Body of pancreas (tissue), 4 donors: ENCODE measurements around the gene CD44.

Experiments used
- CTCF ChIP-seq, 7 experiments: fragments of 450-650 bp in 4 of 7; fragments of 200-600 bp in 3 of 7; sonication (generic) in 3 of 7; IDR thresholded peaks; one replicate each; pipeline ENCODE4 v1.5.1; 2016 to 2019; ENCODE audit warnings: antibody characterized with exemption in 7 of 7
- POLR2A ChIP-seq, 3 donors: fragments of 450-650 bp; IDR thresholded peaks; one replicate each; pipeline ENCODE4 v1.6.1; 2016; ENCODE audit warnings: antibody characterized with exemption in 3 of 3, mild to moderate bottlenecking in 2 of 3

- no peak for TF ChIP-seq POLR2A (IDR thresholded peaks at IDR 0.05)
- TF ChIP-seq CTCF (IDR thresholded peaks at IDR 0.05) = no peak
These were observed 111.2 kb downstream of the CD44 start for GRCh38 chr11:35250192-35250591.
